KBM-7 (cell line): ENCODE data around the gene TTN.
A peak's percentile ranks its signal among the peaks of the same experiment; 100 is the strongest.
"Not testable (repeated sequence)": the region's sequence is repeated elsewhere in the genome, so short reads cannot be mapped to it uniquely, and the experiment has no call there.

ENCODE experiments used
- DNase-seq: peaks from one replicate; pipeline ENCODE4 v3.0.0-alpha.2; 2015
- in situ Hi-C: fragments of 300-500 bp; cut with MboI; formaldehyde crosslinking; loops from 2 replicates; pipeline ENCODE4 v1.14.3; 2020; ENCODE audit warnings: low sequenced_read_pairs, low pct_unique_long_range_greater_than_20kb, mixed read lengths

TTN gene

DNA sequence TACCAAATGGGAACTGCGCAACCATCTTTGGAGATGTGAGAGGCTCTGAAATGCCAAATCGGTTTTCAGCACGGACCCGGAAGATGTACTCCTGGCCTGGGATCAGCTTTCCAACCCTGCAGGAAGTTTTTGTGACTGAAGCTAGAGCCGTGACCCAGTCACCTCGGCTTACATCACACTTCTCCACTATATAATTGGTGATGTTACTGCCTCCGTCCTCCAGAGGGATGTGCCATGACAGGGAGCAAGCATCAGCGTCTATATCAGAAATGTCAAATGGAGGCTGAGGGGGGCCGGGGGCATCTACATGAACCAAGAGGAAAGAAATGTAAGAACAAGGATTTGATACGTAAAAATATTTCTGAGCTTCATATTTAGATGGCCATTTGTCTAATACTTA, 222.6 kb downstream of the TTN start:
- no peak for DNase-seq
- in situ Hi-C loops = no loop called here

DNA sequence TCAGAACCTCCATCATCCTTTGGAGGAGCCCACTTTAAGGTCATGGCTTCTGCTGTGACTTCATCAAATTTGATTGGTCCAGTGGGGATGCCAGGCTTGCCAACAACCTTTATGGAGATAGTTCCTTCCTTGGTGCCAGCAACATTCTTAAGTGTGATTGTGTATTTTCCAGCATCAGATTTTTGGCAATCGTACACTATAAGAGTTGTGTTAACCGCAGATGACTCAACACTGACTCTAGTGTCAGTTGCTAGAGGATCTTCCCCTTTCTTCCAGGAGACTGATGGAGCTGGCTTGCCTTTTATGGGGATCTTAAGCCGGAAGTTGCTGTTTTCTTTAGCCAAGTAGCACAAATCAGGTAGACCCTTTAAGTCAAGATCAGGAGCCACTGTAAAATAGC, 228.2 kb downstream of the TTN start:
- DNase-seq = peak; percentile 8
- in situ Hi-C loops = no loop called here

DNA sequence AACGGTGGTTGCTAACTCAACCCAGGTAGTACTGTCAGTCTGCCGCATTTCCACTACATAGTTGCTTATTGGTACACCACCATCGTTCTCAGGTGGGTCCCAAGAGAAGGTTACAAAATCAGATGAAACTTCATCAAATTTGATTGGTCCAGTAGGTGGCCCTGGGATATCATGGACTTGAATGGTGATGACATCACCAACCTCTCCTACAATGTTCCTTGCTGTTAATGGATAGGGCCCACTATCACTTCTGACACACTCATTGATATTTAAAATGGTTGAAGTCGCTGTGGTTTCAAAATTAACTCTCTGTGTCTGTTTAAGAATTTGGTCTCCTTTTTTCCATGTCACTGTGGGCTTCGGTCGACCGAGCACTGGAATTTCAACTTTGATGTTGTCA, 232.4 kb downstream of the TTN start:
- DNase-seq = no peak
- in situ Hi-C loops = no loop called here

DNA sequence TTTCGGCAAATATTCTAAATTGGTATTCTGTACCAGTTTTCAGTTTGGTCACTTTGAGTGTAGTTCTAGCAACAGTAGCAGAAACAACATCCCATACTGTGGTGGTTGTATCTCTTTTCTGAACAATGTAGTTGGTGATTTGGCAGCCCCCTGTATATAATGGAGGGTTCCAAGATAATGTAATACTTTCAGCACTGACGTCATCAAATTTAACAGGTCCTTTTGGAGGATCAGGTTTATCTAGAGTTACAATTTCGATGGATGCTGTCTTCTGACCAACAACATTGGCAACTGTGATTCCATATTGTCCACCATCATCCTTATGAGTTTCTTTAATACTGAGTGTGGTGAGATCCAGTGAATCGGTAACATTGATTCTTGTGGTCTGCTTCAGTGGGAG, 239.0 kb downstream of the TTN start:
- in situ Hi-C loops = no loop called here
- no peak for DNase-seq

DNA sequence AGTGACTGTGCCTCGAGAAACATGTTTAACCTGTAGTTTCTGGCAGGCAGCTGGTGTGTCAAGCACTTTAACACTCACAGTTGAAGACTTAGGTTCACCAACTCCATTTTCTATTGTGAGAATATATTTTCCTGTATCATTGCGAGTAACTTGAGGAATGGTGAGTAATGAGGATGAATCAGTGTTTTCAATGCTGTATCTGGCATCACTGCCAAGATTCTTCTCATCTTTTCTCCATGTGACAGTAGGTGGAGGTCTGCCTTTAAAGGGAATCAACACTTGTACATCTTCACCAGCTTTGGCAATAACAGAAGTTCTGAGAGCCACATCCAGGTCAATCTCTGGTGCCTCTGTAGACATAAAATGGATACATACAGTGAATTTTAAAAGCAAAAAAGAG, 254.2 kb downstream of the TTN start:
- DNase-seq = no peak
- in situ Hi-C loops = no loop called here

DNA sequence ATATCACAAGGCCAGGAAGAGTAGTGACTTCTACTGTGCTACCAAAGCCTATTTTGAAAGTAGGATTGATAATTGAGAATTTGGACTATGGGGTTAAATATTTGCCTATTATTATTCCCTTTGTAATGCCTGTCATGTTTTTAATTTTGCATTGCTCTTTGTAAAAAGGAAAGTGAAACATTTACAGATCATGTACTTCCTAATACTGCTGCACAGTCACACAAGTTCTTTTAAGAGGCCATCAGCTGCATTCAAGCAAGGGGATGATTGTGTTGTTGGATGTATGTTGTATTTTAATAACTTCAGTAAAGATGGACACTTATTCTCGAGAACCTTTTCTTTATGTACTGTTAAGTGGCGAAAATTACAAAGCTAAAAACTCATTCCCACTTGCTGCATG, 256.9 kb downstream of the TTN start:
- no peak for DNase-seq
- in situ Hi-C loops = no loop called here

DNA sequence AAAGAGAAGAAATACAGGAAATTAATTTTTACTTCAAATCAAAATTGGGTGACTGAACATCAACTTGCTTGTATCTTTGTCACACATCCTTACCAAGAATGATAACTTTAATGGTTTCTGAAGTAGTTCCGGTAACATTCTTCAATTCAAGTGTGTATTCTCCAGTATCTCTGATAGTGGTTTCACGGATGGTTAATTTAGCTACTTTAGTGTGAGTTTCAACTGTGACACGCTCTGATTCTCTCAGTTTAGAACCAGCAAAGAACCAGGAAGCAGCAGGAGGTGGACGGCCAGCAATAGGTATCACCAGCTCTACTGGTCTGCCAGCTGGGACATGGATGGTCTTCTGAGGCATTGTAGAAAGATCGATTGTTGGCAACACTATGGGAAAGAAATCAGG, 264.7 kb downstream of the TTN start:
- DNase-seq = no peak

DNA sequence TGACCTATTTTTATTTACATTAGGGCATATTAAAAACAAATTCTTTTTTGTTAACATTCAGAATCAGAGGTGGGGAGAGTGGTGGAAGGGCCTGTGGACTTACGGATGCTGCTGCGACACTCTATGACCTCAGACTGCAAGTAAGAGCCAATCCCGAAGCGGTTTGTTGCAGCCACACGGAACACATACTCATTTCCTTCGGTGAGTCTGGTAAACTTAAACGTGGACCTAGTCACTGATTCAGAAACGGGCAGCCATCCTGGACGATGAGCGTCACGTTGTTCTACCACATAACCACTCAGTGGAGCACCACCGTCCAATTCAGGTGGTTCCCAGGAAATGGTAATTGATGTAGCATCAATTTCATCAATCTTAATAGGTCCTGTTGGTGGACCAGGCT, 265.1 kb downstream of the TTN start:
- in situ Hi-C loops = no loop called here

More for the DNA sequence above, 264.7 kb downstream of the TTN start:
- in situ Hi-C loops = no loop called here

DNA sequence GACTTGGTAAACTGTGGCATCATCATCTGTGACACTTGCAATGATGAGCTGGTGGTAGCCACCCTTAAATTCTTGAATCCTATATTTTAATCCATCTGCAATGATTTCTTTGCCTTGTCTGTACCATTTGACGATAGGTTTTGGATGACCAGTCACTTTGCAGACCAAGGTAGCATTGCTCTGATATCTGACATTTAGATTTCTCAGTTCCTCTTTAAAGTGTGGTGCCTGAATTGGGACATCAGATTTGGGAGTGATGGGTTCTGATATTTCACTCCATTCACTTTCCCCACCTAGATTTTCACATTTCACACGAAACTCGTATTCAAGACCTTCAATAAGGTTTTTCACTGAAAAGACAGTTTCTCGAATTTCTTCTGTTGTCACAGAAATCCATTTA, 271.2 kb downstream of the TTN start:
- in situ Hi-C loops = no loop called here
- DNase-seq = no peak

More for the DNA sequence above, 265.1 kb downstream of the TTN start:
- DNase-seq = no peak

DNA sequence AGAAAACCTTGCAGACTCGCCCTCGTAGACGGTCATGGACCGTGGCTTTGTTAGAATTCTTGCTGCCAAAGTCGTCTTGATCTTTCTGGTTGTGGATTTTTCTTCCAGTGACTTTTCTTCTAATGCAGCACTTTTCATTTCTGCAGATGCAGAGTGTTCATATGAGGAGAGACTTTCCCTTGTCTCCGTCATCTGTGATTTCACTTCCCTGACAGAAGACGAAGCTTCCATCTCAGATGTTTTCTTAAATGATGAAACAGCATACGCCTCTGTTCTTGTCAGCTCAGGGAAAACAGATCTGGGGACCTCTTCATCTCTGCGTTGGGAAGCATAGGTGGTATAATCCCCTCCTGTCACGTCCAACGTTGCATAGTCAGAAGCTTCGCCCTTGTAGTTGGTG, 276.1 kb downstream of the TTN start:
- in situ Hi-C loops = no loop called here
- DNase-seq = no peak

DNA sequence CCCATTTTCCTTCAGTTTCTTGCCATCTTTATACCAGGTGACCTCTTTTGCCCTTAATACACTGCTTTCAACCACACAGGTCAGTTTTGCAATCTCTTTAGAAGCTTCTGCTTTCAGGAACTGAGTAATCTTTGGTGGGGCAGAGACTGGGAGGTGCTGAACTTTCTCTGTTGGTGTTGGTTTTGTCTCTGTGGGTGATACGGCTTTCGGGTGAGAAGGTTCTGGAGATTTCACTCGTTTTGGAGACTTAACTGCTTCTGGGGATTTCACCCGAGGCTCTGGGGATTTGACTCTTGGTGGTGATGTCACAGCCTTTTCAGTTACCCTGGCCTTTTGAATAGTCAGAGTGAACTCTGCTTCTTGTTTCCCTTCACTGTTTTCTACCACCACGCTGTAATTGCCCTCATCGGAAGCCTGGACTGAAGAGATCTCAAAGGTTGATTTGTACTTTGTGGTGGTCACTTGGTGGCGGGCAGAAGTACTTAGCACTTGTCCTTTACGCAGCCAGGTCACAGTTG, 276.5 kb downstream of the TTN start:
- in situ Hi-C loops = no loop called here
- peak; percentile 10 for DNase-seq

DNA sequence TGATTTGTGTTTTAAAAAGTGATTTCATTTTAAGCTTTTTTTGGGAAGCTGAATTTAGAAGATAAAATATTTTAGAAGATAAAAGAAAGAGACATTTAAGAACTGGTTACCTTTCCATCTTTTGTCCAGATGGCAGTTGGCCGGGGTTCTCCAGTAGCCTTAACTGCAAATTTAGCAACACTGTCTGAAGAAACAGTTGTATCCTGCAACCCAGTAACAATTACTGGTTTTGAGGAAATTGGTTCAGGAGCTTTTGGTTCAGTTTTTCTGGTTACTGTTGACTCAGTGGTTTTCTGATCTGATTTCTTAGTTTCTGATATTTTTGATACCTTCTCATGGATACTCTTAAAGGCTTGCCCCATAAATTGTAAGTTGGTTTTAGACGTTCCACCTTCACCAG, 277.1 kb downstream of the TTN start:
- in situ Hi-C loops = no loop called here
- no peak for DNase-seq

DNA sequence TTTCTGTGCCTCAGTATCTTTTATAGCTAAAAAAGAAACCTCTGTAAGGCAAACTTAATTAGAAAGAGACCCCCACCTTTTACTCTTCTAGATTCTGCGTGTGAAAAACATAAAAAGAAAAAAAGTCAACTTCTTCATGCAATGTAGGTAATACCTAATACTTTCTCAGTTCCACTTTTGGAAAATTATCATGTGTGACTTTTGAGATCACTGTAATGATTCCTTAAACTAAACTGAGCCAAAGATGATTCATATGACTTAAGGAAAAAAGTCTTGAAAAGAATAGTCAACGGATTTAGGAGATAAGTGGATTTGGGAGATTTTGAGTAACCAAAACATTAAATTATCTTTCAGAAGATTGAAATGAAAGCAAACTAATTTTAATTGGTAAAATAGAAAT, 278.0 kb downstream of the TTN start:
- no peak for DNase-seq
- in situ Hi-C loops = no loop called here

DNA sequence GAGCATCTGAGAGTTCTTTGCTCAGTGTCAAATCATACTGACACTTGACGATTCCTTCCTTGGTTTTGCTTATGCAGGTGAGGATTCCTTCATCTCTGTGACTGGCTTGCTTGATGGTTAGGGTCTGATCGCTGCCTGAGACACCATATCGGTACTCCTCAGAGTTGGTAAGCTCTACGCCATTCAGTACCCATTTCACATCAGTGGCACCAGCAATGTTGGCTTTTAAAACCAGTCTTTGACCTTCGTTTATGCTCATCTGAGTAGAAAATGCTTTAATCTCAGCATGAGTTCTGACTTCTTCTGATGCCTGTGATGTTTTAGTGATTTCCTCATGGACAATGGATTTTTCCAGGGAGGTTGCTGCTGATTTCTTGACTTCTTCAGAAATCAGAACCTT, 278.6 kb downstream of the TTN start:
- in situ Hi-C loops = no loop called here
- no peak for DNase-seq

DNA sequence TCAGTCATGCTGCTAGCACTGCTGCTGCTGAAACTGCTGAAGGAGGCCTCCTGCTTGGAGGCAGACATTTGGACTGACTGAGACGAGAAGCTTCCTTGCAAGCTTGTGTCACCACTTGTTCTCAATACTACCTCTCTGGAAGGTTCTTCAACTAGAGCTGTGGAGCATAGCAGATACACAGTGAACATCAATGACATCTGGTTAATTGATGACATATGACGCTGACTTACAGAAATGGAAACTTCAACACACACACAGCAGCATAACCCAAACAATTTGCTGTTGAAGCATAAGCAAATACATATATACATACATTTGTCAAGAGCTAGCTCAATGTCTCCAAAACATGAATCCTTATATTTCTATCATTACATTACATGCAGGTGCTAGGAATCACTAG, 279.6 kb downstream of the TTN start:
- no peak for DNase-seq
- in situ Hi-C loops = no loop called here

DNA sequence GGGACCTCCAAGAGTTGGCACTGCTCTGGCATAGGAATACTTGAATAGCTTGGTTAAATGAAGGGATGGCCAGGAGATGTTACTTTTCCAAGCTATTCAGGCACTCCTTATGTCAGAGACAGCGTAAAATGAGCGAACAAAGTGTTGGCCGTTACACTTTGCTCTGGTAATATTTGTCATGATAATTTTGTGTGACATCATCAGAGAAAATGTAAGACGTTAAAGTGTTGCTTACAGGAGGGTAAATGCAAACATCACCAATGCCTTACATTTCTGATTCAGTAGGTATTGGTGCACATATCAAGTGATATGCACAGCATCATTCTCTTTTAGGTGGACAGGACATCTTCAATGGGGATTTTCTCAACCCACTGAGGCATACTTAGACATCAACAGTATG, 281.0 kb downstream of the TTN start:
- in situ Hi-C loops = no loop called here
- no peak for DNase-seq

DNA sequence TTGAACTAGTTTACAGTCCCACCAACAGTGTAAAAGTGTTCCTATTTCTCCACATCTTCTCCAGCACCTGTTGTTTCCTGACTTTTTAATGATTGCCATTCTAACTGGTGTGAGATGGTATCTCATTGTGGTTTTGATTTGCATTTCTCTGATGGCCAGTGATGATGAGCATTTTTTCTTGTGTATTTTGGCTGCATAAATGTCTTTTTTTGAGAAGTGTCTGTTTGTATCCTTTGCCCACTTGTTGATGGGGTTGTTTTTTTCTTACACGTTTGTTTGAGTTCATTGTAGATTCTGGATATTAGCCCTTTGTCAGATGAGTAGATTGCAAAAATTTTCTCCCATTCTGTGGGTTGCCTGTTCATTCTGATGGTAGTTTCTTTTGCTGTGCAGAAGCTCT, 281.8 kb downstream of the TTN start:
- DNase-seq, in situ Hi-C loops: not testable (repeated sequence)

DNA sequence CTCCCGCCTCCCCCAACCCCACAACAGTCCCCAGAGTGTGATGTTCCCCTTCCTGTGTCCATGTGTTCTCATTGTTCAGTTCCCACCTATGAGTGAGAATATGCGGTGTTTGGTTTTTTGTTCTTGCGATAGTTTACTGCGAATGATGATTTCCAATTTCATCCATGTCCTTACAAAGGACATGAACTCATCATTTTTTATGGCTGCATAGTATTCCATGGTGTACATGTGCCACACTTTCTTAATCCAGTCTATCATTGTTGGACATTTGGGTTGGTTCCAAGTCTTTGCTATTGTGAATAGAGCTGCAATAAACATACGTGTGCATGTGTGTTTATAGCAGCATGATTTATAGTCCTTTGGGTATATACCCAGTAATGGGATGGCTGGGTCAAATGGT, 282.2 kb downstream of the TTN start:
- in situ Hi-C loops, DNase-seq: not testable (repeated sequence)

DNA sequence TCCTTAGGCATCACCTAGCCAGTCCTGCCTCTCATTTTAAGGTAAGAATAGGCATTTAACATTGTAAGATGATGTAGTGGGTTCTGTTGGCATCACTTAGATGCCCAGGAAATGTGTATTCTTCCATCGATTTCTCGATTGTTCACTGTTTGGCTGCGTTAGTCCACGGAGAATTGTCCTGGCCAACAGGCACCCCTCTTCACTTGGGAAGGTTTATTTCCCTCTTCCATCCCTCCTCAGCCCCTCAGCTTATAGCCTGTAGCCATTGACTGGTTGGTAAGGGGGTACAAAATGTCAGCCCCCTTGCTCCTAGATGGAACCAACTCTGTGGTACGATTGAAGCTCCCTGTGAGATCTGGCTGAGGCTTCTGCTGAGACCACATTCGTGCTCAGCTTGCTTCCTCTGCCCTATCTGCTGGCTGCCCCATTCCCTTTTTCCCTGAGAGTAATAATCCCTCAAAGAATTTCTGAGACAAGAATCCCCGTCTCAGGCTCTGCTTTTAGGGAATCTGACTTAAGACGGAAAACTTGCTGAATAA, 283.6 kb downstream of the TTN start:
- DNase-seq = no peak
- in situ Hi-C loops = no loop called here

DNA sequence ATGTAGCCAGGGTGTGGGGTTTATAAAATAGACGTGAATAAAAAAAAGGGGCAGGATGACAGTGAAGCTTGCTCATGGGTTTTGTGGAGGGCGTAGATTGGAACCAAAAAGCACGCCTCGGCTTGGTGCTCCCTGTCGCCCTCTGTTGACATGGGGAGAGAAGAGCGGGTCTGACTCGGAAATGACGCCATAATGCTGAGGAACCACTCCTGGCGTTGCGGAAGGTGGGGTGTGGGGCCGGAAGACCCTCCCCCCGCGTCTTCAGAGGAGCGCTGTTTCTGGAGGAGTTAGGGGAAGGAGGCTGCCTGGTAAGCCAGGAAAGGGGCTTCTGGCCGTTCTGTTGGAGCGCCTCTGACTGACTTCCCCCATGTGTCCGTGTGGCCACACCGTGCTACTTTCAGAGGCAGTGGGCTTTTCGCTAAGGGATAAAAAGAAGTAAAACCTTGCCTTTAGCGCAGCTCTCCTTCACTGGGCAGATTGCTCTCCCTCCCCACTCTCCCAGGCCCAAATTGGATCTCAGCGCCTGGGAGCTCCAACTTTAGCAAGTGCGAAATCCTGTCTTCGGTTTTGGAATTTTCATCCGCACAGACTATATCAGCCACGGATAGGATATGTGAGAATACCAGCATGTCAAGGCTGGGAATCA, 284.1 kb downstream of the TTN start:
- no peak for DNase-seq
- in situ Hi-C loops = no loop called here
